ENCODE results near the gene CAP1.

CAP1 gene

DNA sequence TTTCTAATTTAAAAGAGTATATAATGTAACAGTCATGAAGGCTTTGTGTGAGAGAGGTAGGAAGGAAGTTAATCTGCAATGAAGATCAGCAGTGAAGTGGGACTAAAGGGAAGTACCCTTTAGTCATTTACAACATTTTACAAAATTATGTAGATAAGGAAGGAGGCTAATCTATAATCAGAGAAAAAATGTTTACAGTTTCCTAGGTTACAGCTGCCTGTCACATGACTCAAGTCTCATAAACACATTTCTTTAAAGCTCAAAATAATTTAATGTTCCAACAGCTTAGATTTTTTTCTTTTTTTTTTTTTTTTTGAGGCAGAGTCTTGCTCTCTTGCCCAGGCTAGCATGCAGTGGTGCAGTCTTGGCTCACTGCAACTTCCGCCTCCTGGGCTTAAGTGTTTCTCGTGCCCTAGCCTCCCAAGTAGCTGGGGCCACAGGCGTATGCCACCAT, 26.2 kb upstream of the CAP1 start:
- Histone ChIP-seq H3K27me3 (ENCODE audit: control insufficient read depth, insufficient read depth, low read length) (no peaks in the 10 kb centered on the region), H3K4me1 (ENCODE audit: control insufficient read depth, insufficient read depth, low read length) (no peaks in the 10 kb centered on the region), H3K27ac (ENCODE audit: low read depth, low read length) (no peak overlapping the region), H3K9ac (ENCODE audit: low read depth, low read length) (no peak overlapping the region), H3K4me3 (ENCODE audit: low read depth, low read length) (no peak overlapping the region), H3K9me3 (ENCODE audit: control insufficient read depth, insufficient read depth, low read length) (peaks cover 4% of the 10 kb centered on the region; the same call in 1 of the 2 replicates), H3K36me3 (ENCODE audit: control insufficient read depth, insufficient read depth, low read length) (no peaks in the 10 kb centered on the region)

DNA sequence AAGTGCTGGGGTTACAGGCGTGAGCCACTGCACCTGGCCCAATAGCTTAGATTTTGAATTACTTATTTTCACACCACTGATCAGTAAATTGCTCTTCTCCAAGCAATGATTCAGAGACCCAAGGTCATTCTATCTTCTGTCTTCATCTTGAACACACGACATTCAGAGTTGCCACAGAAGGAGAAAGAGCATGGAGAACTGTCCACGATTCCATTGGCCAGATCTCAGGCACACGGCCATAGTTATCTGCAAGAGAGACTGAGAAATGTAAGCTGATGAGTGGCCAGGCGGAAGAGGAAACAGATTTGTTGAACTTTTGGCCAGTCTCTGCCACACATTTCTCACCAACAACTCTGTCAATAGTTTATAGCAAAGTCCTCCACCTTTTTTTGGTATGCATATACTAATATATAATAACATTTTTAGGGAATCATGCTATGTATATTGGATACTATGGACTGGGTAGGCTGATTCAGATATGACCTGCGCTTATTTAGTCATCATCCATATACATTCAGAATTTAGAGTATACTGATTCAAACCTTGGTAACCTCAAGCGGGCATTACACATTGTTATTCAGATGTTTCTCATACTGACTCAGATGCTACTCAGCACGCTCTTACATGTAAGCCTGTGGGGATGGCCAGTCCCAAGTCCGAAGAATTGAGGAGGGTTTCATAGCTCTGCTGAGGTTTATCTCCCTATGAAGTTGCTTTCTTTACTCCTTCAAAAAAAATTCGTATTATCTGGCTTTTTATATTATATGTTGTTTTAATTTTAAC, 25.5 kb upstream of the CAP1 start:
- Histone ChIP-seq H3K4me3 (ENCODE audit: low read depth, low read length) (no peak overlapping the region), H3K4me1 (ENCODE audit: control insufficient read depth, insufficient read depth, low read length) (no peaks in the 10 kb centered on the region), H3K9ac (ENCODE audit: low read depth, low read length) (no peak overlapping the region), H3K27me3 (ENCODE audit: control insufficient read depth, insufficient read depth, low read length) (no peaks in the 10 kb centered on the region), H3K36me3 (ENCODE audit: control insufficient read depth, insufficient read depth, low read length) (no peaks in the 10 kb centered on the region), H3K9me3 (ENCODE audit: control insufficient read depth, insufficient read depth, low read length) (peaks cover 4% of the 10 kb centered on the region; the same call in 1 of the 2 replicates), H3K27ac (ENCODE audit: low read depth, low read length) (no peak overlapping the region)

DNA sequence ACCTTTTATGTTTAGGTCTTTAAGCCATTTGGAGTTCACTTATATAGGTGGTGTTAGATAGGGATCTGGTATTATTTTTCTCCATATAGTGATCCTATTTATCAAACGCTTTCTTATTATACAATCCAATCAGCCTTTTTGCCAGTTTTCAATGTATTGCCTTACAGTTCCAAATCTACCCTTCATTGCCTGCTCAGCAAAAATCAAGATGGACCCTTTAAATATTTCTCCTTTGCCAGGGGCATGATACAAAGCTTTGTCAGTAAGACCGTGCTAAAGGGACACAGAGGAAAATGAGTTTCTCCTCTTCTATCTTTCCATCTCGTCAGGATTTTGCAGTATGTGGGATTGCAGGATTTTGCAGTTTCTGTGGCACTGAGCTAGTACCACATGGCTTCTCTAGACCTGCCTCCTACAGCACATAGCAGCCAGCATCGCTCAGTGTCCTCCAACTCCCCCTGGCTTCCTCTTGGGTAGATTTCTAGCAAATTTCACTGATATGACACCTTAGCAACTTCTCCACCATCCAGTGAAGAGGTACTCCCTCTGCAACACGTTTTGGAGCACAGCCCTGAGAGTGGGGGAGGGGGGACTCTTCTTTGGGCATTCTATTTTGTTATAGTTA, 22.5 kb upstream of the CAP1 start:
- Histone ChIP-seq H3K4me1 (ENCODE audit: control insufficient read depth, insufficient read depth, low read length) (no peaks in the 10 kb centered on the region), H3K9me3 (ENCODE audit: control insufficient read depth, insufficient read depth, low read length) (0 out of 2 replicates have a peak, but pooled peaks cover 1% of the 10 kb centered on the region), H3K27ac (ENCODE audit: low read depth, low read length) (no peak overlapping the region), H3K4me3 (ENCODE audit: low read depth, low read length) (no peak overlapping the region), H3K9ac (ENCODE audit: low read depth, low read length) (no peak overlapping the region), H3K36me3 (ENCODE audit: control insufficient read depth, insufficient read depth, low read length) (no peaks in the 10 kb centered on the region), H3K27me3 (ENCODE audit: control insufficient read depth, insufficient read depth, low read length) (no peaks in the 10 kb centered on the region)

DNA sequence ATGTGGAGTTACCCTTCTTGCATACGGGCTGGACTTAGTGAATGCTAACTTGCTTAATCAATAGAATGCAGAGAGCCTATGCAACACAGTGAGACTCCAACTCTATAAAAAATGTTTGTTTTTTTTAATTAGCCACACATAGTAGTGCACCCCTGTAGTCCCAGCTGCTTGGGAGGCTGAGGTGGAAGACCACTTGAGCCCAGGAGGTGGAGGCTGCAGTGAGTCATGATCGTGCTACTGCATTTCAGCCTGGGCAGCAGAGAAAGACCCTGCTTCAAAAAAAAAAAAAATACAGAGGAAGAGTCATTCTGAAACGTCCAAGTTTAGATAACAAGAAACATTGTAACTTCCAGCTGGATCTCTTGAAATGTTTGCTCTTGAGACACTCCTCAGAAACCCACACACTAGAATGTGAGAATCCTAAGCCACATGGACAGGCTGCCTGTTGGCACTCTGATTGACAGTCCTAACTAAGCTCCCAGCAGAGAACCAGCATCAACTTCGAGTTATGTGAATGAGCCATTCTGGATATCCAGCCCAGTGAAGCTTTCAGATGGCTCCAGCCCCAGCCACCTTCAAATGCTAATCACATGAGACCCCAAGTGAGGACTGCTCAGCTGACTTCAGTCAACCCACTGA, 20.0 kb upstream of the CAP1 start:
- Histone ChIP-seq H3K27me3 (ENCODE audit: control insufficient read depth, insufficient read depth, low read length) (no peaks in the 10 kb centered on the region), H3K9me3 (ENCODE audit: control insufficient read depth, insufficient read depth, low read length) (0 out of 2 replicates have a peak, but pooled peaks cover 4% of the 10 kb centered on the region), H3K27ac (ENCODE audit: low read depth, low read length) (no peak overlapping the region), H3K36me3 (ENCODE audit: control insufficient read depth, insufficient read depth, low read length) (no peaks in the 10 kb centered on the region), H3K4me1 (ENCODE audit: control insufficient read depth, insufficient read depth, low read length) (no peaks in the 10 kb centered on the region), H3K4me3 (ENCODE audit: low read depth, low read length) (no peak overlapping the region), H3K9ac (ENCODE audit: low read depth, low read length) (no peak overlapping the region)

DNA sequence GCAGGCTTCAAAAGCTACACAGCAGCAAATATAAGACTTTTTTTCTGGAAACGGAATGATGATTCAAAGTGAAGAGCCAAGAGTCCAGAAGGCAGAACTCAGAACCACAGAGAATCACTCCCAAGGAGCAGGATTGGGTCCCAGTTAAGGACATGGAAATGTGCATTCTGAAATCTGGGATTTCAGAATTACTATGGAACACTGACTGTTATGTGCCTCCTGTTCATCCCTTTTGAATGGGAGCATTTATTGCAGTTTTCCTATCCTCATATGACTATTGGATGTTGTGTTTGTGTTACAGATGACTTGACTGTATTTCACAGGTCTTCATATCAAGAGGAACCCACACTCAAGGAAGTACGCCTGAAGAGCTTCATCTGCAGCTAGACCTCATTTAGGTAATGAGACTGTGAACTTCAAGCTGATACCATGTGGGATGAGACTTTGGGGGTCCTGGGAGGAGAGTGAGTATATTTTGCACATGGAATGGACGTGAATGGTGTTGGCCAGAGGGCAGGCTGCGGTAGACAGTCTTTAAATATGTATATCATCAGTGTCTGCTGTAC, 17.1 kb upstream of the CAP1 start:
- no peak overlapping the region for H3K4me3 ChIP-seq (ENCODE audit: low read depth, low read length)
- H3K27me3 ChIP-seq (ENCODE audit: control insufficient read depth, insufficient read depth, low read length) = no peaks in the 10 kb centered on the region
- H3K9me3 ChIP-seq (ENCODE audit: control insufficient read depth, insufficient read depth, low read length) = 0 out of 2 replicates have a peak, but pooled peaks cover 4% of the 10 kb centered on the region
- H3K4me1 ChIP-seq (ENCODE audit: control insufficient read depth, insufficient read depth, low read length) = no peaks in the 10 kb centered on the region
- no peak overlapping the region for H3K9ac ChIP-seq (ENCODE audit: low read depth, low read length)
- H3K27ac ChIP-seq (ENCODE audit: low read depth, low read length) = no peak overlapping the region
- no peaks in the 10 kb centered on the region for H3K36me3 ChIP-seq (ENCODE audit: control insufficient read depth, insufficient read depth, low read length)

DNA sequence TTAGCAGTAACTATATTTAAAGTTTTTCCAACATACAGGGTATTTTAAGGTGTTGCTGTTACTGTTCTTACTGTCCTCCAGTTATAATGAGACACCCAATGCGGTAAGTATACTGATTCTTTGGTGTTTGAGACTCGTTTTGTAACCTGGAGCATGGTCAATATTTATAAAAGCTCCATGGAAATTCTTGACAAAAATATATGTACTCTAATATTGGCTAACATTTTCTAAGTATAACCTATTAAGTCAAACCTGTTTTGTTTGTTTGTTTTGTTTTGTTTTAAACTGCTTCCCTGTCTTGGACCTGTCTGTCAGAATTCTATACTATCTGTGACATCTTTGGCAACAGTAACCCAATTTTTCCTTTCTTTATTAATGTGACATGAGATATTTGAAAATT, 15.9 kb upstream of the CAP1 start:
- Histone ChIP-seq H3K9ac (ENCODE audit: low read depth, low read length) (no peak overlapping the region), H3K27me3 (ENCODE audit: control insufficient read depth, insufficient read depth, low read length) (no peaks in the 10 kb centered on the region), H3K9me3 (ENCODE audit: control insufficient read depth, insufficient read depth, low read length) (0 out of 2 replicates have a peak, but pooled peaks cover 4% of the 10 kb centered on the region), H3K4me1 (ENCODE audit: control insufficient read depth, insufficient read depth, low read length) (no peaks in the 10 kb centered on the region), H3K4me3 (ENCODE audit: low read depth, low read length) (no peak overlapping the region), H3K36me3 (ENCODE audit: control insufficient read depth, insufficient read depth, low read length) (no peaks in the 10 kb centered on the region), H3K27ac (ENCODE audit: low read depth, low read length) (no peak overlapping the region)

GRCh38 chr1:40027647-40028046, 12.9 kb upstream of the CAP1 start:
- Histone ChIP-seq H3K36me3 (ENCODE audit: control insufficient read depth, insufficient read depth, low read length) (no peaks in the 10 kb centered on the region), H3K27ac (ENCODE audit: low read depth, low read length) (no peak overlapping the region), H3K9ac (ENCODE audit: low read depth, low read length) (no peak overlapping the region), H3K4me3 (ENCODE audit: low read depth, low read length) (no peak overlapping the region), H3K4me1 (ENCODE audit: control insufficient read depth, insufficient read depth, low read length) (no peaks in the 10 kb centered on the region), H3K9me3 (ENCODE audit: control insufficient read depth, insufficient read depth, low read length) (0 out of 2 replicates have a peak, but pooled peaks cover 4% of the 10 kb centered on the region), H3K27me3 (ENCODE audit: control insufficient read depth, insufficient read depth, low read length) (no peaks in the 10 kb centered on the region)

GRCh38 chr1:40029608-40030007, 10.9 kb upstream of the CAP1 start:
- Histone ChIP-seq H3K9ac (ENCODE audit: low read depth, low read length) (no peak overlapping the region), H3K36me3 (ENCODE audit: control insufficient read depth, insufficient read depth, low read length) (no peaks in the 10 kb centered on the region), H3K4me3 (ENCODE audit: low read depth, low read length) (no peak overlapping the region), H3K27me3 (ENCODE audit: control insufficient read depth, insufficient read depth, low read length) (no peaks in the 10 kb centered on the region), H3K27ac (ENCODE audit: low read depth, low read length) (no peak overlapping the region), H3K9me3 (ENCODE audit: control insufficient read depth, insufficient read depth, low read length) (no peaks in the 10 kb centered on the region), H3K4me1 (ENCODE audit: control insufficient read depth, insufficient read depth, low read length) (no peaks in the 10 kb centered on the region)

DNA sequence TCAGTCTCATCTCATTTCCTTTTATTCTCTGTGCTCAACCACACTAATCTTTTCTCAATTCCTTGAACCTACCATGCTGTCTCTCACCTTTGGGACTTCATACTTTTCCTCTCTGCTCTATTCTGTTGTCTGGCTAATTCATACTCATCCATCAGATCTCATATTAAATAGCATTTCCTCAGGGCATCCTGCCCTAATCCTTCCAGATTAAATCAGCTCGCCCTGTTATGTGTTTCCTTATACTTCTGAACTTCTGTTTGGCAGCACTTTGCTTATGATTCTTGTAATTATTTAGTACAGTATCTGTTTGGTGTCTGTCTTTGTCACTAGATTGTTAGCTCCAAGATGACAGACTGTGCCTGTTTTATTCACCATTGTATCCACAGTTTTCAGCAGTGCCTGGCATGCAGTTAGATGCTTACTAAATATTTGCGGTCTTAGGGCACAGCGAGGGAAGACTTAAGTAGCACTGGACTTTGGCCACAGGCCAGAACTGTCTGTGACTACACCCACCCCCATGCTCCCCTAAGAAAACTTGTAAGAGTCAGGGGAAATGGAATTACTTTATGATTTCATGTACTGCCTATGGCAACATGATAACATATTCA, 9.9 kb upstream of the CAP1 start:
- Histone ChIP-seq H3K27me3 (ENCODE audit: control insufficient read depth, insufficient read depth, low read length) (no peaks in the 10 kb centered on the region), H3K4me3 (ENCODE audit: low read depth, low read length) (no peak overlapping the region), H3K36me3 (ENCODE audit: control insufficient read depth, insufficient read depth, low read length) (no peaks in the 10 kb centered on the region), H3K9me3 (ENCODE audit: control insufficient read depth, insufficient read depth, low read length) (no peaks in the 10 kb centered on the region), H3K9ac (ENCODE audit: low read depth, low read length) (no peak overlapping the region), H3K27ac (ENCODE audit: low read depth, low read length) (no peak overlapping the region), H3K4me1 (ENCODE audit: control insufficient read depth, insufficient read depth, low read length) (no peaks in the 10 kb centered on the region)

GRCh38 chr1:40032240-40032891, 8.2 kb upstream of the CAP1 start:
- Histone ChIP-seq H3K9me3 (ENCODE audit: control insufficient read depth, insufficient read depth, low read length) (no peaks in the 10 kb centered on the region), H3K27me3 (ENCODE audit: control insufficient read depth, insufficient read depth, low read length) (no peaks in the 10 kb centered on the region), H3K9ac (ENCODE audit: low read depth, low read length) (no peak overlapping the region), H3K36me3 (ENCODE audit: control insufficient read depth, insufficient read depth, low read length) (no peaks in the 10 kb centered on the region), H3K4me1 (ENCODE audit: control insufficient read depth, insufficient read depth, low read length) (no peaks in the 10 kb centered on the region), H3K27ac (ENCODE audit: low read depth, low read length) (no peak overlapping the region), H3K4me3 (ENCODE audit: low read depth, low read length) (no peak overlapping the region)
